K562 (cell line): ENCODE results near the gene PRKCE. TPM values are rescaled to one million over a fixed set of nuclear protein-coding genes. Genes with fewer than 3 reads are reported as not detected.

Experiments
- ATAC-seq: fragments of 200-7000 bp; cut with Tn5 transposase; 3 replicates; pipeline ENCODE4 v1.9.1; 2020; ENCODE audit warnings: moderate library complexity
- BruUV-seq: library from RNA; stranded (reverse); fragments of 400-500 nt; replicated peaks from 2 replicates; lab custom pipeline; 2021; lab: Mats Ljungman, UMichigan
- CTCF ChIA-PET: fragments of 300-600 bp; formaldehyde crosslinking; extraction: SDS; loops from one replicate; lab custom pipeline; 2021; ENCODE audit warnings: low intra/inter-chr PET ratio; lab: Yijun Ruan, JAX
- POLR2A ChIA-PET: fragments of 300-600, 350-650 bp; sonication (Branson Sonifier 250); formaldehyde crosslinking; extraction: SDS; loops from one replicate; lab custom pipeline; 2021; ENCODE audit warnings: antibody characterized with exemption, inconsistent platforms; lab: Yijun Ruan, JAX
- DNase-seq, 4 experiments: peaks; one replicate each; pipeline versions ENCODE4 v3.0.0 to v3.0.0-alpha.2; 2011 to 2018; ENCODE audit warnings: low spot score in 3 of 4, mixed read lengths in 3 of 4; ENCODE audit errors: extremely low read depth in 1 of 4
- FAIRE-seq: peaks from 2 replicates; lab custom pipeline; 2011; peaks lifted over from hg19 to GRCh38; lab: Jason Lieb, UNC
- H2AFZ ChIP-seq: 2 replicates; pipeline ENCODE4 v1.6.0; 2011; ENCODE audit warnings: low read depth, low read length, control low read depth, inconsistent platforms
- H3K27ac ChIP-seq: fragments of 200-600 bp; 3 replicates; pipeline ENCODE4 v1.8.0; 2011; ENCODE audit warnings: low read depth, mild to moderate bottlenecking, control low read depth, inconsistent platforms, low read length, moderate library complexity, mixed read lengths; ENCODE audit errors: extremely low read depth
- H3K27me3 ChIP-seq, 2 experiments: fragments of 300-600 bp in 1 of 2; 2 replicates in 1 of 2; 3 replicates in 1 of 2; pipeline versions ENCODE4 v1.6.0 to v1.8.0; 2011; ENCODE audit warnings: inconsistent platforms in 2 of 2, low read length in 2 of 2, mild to moderate bottlenecking in 1 of 2, mixed read lengths in 1 of 2, moderate library complexity in 1 of 2; ENCODE audit not compliant: control insufficient read depth in 2 of 2, insufficient read depth in 2 of 2
- H3K36me3 ChIP-seq: fragments of 300-600 bp; 3 replicates; pipeline ENCODE4 v1.8.0; 2011; ENCODE audit warnings: mild to moderate bottlenecking, low read length, inconsistent platforms; ENCODE audit not compliant: control insufficient read depth, insufficient read depth
- H3K4me1 ChIP-seq, 2 experiments: fragments of 200-600 bp in 1 of 2; replicated peaks in 1 of 2; 2 replicates in 1 of 2; 3 replicates in 1 of 2; pipeline versions ENCODE4 v1.5.1 to v1.8.0; 2011; ENCODE audit warnings: inconsistent platforms in 2 of 2, low read length in 2 of 2, mild to moderate bottlenecking in 1 of 2, mixed read lengths in 1 of 2, moderate library complexity in 1 of 2; ENCODE audit not compliant: control insufficient read depth in 2 of 2, insufficient read depth in 2 of 2
- H3K4me2 ChIP-seq: 2 replicates; pipeline ENCODE4 v1.6.1; 2011; ENCODE audit warnings: low read length, control low read depth, inconsistent platforms, mixed read lengths; ENCODE audit not compliant: insufficient read depth
- H3K4me3 ChIP-seq: fragments of 200-600 bp; sonication (generic), shearing (Covaris generic); 2 replicates; pipeline ENCODE4 v1.5.1; 2016; ENCODE audit warnings: control low read depth, inconsistent platforms
- H3K79me2 ChIP-seq: fragments of 200-600 bp; 3 replicates; pipeline ENCODE4 v1.8.0; 2011; ENCODE audit warnings: low read length, inconsistent platforms; ENCODE audit not compliant: control insufficient read depth, insufficient read depth
- H3K9ac ChIP-seq, 2 experiments: 2 replicates each; pipeline versions ENCODE4 v1.6.0 to v1.6.1; 2011; ENCODE audit warnings: low read depth in 2 of 2, low read length in 2 of 2, control low read depth in 1 of 2, inconsistent platforms in 1 of 2, mild to moderate bottlenecking in 1 of 2, mixed read lengths in 1 of 2; ENCODE audit not compliant: insufficient read depth in 1 of 2
- H3K9me1 ChIP-seq: one replicate; pipeline ENCODE4 v1.6.0; 2011; ENCODE audit warnings: inconsistent platforms, mild to moderate bottlenecking, low read length, moderate library complexity; ENCODE audit not compliant: control insufficient read depth, insufficient read depth
- H3K9me3 ChIP-seq: replicated peaks from 2 replicates; pipeline ENCODE4 v1.5.1; 2011; ENCODE audit warnings: low read depth, low read length, inconsistent platforms; ENCODE audit not compliant: control insufficient read depth, insufficient read depth
- H4K20me1 ChIP-seq: replicated peaks from 2 replicates; pipeline ENCODE4 v1.6.1; 2011; ENCODE audit warnings: low read length, inconsistent platforms, mixed read lengths; ENCODE audit not compliant: control insufficient read depth, insufficient read depth
- ATF4 ChIP-seq: fragments of 450-650 bp; formaldehyde crosslinking; IDR thresholded peaks from 2 replicates; pipeline ENCODE4 v1.4.0; 2022; ENCODE audit warnings: mild to moderate bottlenecking, moderate library complexity
- COPS2 ChIP-seq: fragments of 450-650 bp; conservative IDR thresholded peaks from 2 replicates; pipeline ENCODE4 v1.6.1; 2016; ENCODE audit warnings: mild to moderate bottlenecking, moderate library complexity
- ELF4 ChIP-seq: fragments of 450-650 bp; formaldehyde crosslinking; IDR thresholded peaks from 2 replicates; pipeline ENCODE4 v1.4.0; 2022; ENCODE audit warnings: missing genetic modification characterization
- ELK3 ChIP-seq: fragments of 450-650 bp; formaldehyde crosslinking; IDR thresholded peaks from 2 replicates; pipeline ENCODE4 v1.4.0; 2020; ENCODE audit warnings: mild to moderate bottlenecking
- HMGN3 ChIP-seq: IDR thresholded peaks from 2 replicates; pipeline ENCODE4 v1.6.1; 2011; ENCODE audit warnings: borderline replicate concordance, low read depth, mild to moderate bottlenecking, mixed read lengths, low read length; ENCODE audit not compliant: insufficient read length; ENCODE audit errors: extremely low read depth
- ID3 ChIP-seq, 2 experiments: fragments of 250-450 bp in 1 of 2; fragments of 450-650 bp in 1 of 2; sonication (Bioruptor Pico) in 1 of 2; IDR thresholded peaks; 2 replicates each; pipeline versions ENCODE4 v1.6.1 to v1.8.0; 2016 to 2021; ENCODE audit warnings: mild to moderate bottlenecking in 2 of 2, moderate library complexity in 2 of 2, missing compliant biosample characterization in 1 of 2, missing genetic modification characterization in 1 of 2
- MYBL2 ChIP-seq, 2 experiments: fragments of 450-650 bp in 1 of 2; sonication (generic) in 1 of 2; formaldehyde crosslinking in 1 of 2; IDR thresholded peaks; 2 replicates each; pipeline versions ENCODE4 v1.6.1 to v1.8.1; 2017 to 2022; ENCODE audit warnings: borderline replicate concordance in 1 of 2, inconsistent platforms in 1 of 2, low read depth in 1 of 2, mild to moderate bottlenecking in 1 of 2, missing genetic modification reagents in 1 of 2, moderate library complexity in 1 of 2
- POLR2AphosphoS5 ChIP-seq: IDR thresholded peaks from 2 replicates; pipeline ENCODE4 v1.6.1; 2011; ENCODE audit warnings: mild to moderate bottlenecking, low read depth, low read length, moderate library complexity; ENCODE audit not compliant: control insufficient read depth, insufficient read depth
- RBM17 ChIP-seq: fragments of 200-400 bp; formaldehyde crosslinking; IDR thresholded peaks from 2 replicates; pipeline ENCODE4 v1.6.1; 2017; ENCODE audit warnings: low read depth, mild to moderate bottlenecking, low read length, borderline replicate concordance
- SP1 ChIP-seq: sonication (generic); formaldehyde crosslinking; IDR thresholded peaks from 2 replicates; pipeline ENCODE4 v1.8.1; 2022; ENCODE audit warnings: mild to moderate bottlenecking, missing genetic modification reagents
- ZBED1 ChIP-seq: IDR thresholded peaks from 2 replicates; pipeline ENCODE4 v1.6.1; 2014
- ZBTB11 ChIP-seq, 3 experiments: fragments of 200-800 bp in 1 of 3; fragments of 250-450 bp in 1 of 3; fragments of 450-650 bp in 1 of 3; sonication (Bioruptor Pico) in 1 of 3; sonication (Bioruptor generic) in 1 of 3; formaldehyde crosslinking in 1 of 3; IDR thresholded peaks; 2 replicates each; pipeline versions ENCODE4 v1.6.1 to v1.8.0; 2016 to 2022; ENCODE audit warnings: mild to moderate bottlenecking in 2 of 3, missing genetic modification characterization in 2 of 3, missing compliant biosample characterization in 1 of 3, moderate library complexity in 1 of 3
- ZNF232 ChIP-seq: sonication (generic); formaldehyde crosslinking; IDR thresholded peaks from 2 replicates; pipeline ENCODE4 v1.8.0; 2022; ENCODE audit warnings: mild to moderate bottlenecking, missing genetic modification reagents
- ZNF79 ChIP-seq: fragments of 250-450 bp; sonication (Bioruptor Pico); IDR thresholded peaks from 2 replicates; pipeline ENCODE4 v1.4.0; 2020; ENCODE audit warnings: low read depth, mild to moderate bottlenecking, moderate library complexity
- WGBS: fragments of 100-300 bp; shearing (Covaris generic); methylation state at CpG from one replicate; pipeline ENCODE4 v1.1.6; 2016; ENCODE audit warnings: low coverage, mixed read lengths; ENCODE audit not compliant: insufficient coverage; ENCODE audit errors: missing lambda C conversion rate; 5-methylcytosine and 5-hydroxymethylcytosine counted together
- in situ Hi-C: fragments of 300-500 bp; cut with MboI; formaldehyde crosslinking; loops from 4 replicates; pipeline ENCODE4 v1.15.0; 2018; ENCODE audit warnings: inconsistent platforms, mixed read lengths
- intact Hi-C: fragments of 100-400 bp; cut with micrococcal nuclease; formaldehyde crosslinking; loops from 2 replicates; pipeline ENCODE4 v1.14.2; 2022
- polyA plus RNA-seq, 8 experiments: library from polyadenylated mRNA; depleted of rRNA in 4 of 8; stranded (reverse) in 5 of 8; unstranded in 3 of 8; fragments of >200 nt; fragmentation: Nextera tagmentation in 2 of 8; fragmentation: Illumina TruSeq in 1 of 8; extraction: Ambion mirVana in 2 of 8; extraction: Trizol in 1 of 8; gene quantifications; 2 replicates each; pipeline versions ENCODE4 v1.2.1 to v1.2.3, GENCODE V29; 2011 to 2014; ENCODE audit warnings: inconsistent platforms in 1 of 8, missing spikeins in 1 of 8
- total RNA-seq, 7 experiments: library from RNA; depleted of rRNA in 6 of 7; stranded (reverse); fragments of >200 nt in 6 of 7; fragmentation: Illumina TruSeq in 2 of 7; extraction: Trizol in 2 of 7; gene quantifications; 2 replicates each; pipeline versions ENCODE4 v1.2.1 to v1.2.3, GENCODE V29; 2011 to 2021; ENCODE audit warnings: low replicate concordance in 1 of 7

PRKCE gene
- total and polyA plus RNA-seq, 9 of the 15 experiments (the other 6 are each of a cell fraction or from before 2014, with no cell fraction given) = 0.06 to 1.0 (median 0.22) TPM; not detected in 1

- no peak for ATAC-seq
- TF ChIP-seq COPS2 (no peak), ZBTB11 (CRISPR knock-in tag; IDR thresholded peaks at IDR 0.05) (no peak), RBM17 (no peak), ATF4 (CRISPR knock-in tag) (no peak), ZBED1 (no peak), ELK3 (CRISPR knock-in tag) (no peak), ZNF232 (no peak), ID3 (CRISPR knock-in tag; IDR thresholded peaks at IDR 0.05) (no peak), ID3 (tag; IDR thresholded peaks at IDR 0.05) (no peak), MYBL2 (IDR thresholded peaks at IDR 0.05; ENCODE audit: low read depth) (no peak), MYBL2 (CRISPR knock-in tag; IDR thresholded peaks at IDR 0.05; ENCODE audit: borderline replicate concordance) (no peak), SP1 (no peak), ZNF79 (CRISPR knock-in tag) (no peak), POLR2AphosphoS5 (no peak), HMGN3 (no peak), ELF4 (no peak)
- TF ChIP-seq, all 486 proteins: peak for 0
- intact Hi-C loops = no loop called here
- ChIA-PET CTCF (no interaction called here), POLR2A (no interaction called here)
- BruUV-seq = no TSS peak
- in situ Hi-C loops = no loop called here
- Histone ChIP-seq H2AFZ (no peak overlapping the region; the same call in 1 of the 2 replicates), H3K9me1 (no peaks in the 10 kb centered on the region), H3K79me2 (no peaks in the 10 kb centered on the region), H4K20me1 (no peaks in the 10 kb centered on the region), H3K36me3 (no peaks in the 10 kb centered on the region), H3K9ac (no peak overlapping the region), H3K27ac (no peak overlapping the region), H3K4me3 (no peak overlapping the region), H3K9me3 (no peaks in the 10 kb centered on the region), H3K4me1 (peaks cover 11 to 13% of the 10 kb centered on the region in 2 experiments; a peak in 3 of 5 replicates), H3K27me3 (peaks cover 0 to 4% of the 10 kb centered on the region in 2 experiments; a peak in 1 of 5 replicates), H3K4me2 (no peak overlapping the region)
- 12% methylated on average over 4 of the region's 4 CpGs for WGBS
- DNase-seq (no peak), FAIRE-seq (no peak)
Measured at GRCh38 chr2:46193356-46193755, 541.9 kb downstream of the PRKCE start.
